ENCODE data around the gene HS3ST1. TPM values are rescaled to one million over a fixed set of nuclear protein-coding genes. Genes with fewer than 3 reads are reported as not detected.

The HS3ST1 gene
- total RNA-seq, 1 donor from 2014 or later: not detected

GRCh38 chr4:11436084-11436483 is 7.4 kb upstream of the HS3ST1 start:
- H3K4me3 Mint-ChIP-seq (ENCODE audit: unreplicated experiment): no peak overlapping the region
- no peak for DNase-seq (ENCODE audit: low spot score)
- no peaks in the 10 kb centered on the region for H3K4me1 Mint-ChIP-seq (ENCODE audit: low read depth)
- H3K9me3 Mint-ChIP-seq (ENCODE audit: low read depth): no peaks in the 10 kb centered on the region
- H3K36me3 Mint-ChIP-seq (ENCODE audit: low read depth): no peaks in the 10 kb centered on the region
- peaks cover 22% of the 10 kb centered on the region for H3K27me3 Mint-ChIP-seq (ENCODE audit: low read depth)
- H3K27ac Mint-ChIP-seq (ENCODE audit: unreplicated experiment): no peak overlapping the region
- TF ChIP-seq, protein P1, sequence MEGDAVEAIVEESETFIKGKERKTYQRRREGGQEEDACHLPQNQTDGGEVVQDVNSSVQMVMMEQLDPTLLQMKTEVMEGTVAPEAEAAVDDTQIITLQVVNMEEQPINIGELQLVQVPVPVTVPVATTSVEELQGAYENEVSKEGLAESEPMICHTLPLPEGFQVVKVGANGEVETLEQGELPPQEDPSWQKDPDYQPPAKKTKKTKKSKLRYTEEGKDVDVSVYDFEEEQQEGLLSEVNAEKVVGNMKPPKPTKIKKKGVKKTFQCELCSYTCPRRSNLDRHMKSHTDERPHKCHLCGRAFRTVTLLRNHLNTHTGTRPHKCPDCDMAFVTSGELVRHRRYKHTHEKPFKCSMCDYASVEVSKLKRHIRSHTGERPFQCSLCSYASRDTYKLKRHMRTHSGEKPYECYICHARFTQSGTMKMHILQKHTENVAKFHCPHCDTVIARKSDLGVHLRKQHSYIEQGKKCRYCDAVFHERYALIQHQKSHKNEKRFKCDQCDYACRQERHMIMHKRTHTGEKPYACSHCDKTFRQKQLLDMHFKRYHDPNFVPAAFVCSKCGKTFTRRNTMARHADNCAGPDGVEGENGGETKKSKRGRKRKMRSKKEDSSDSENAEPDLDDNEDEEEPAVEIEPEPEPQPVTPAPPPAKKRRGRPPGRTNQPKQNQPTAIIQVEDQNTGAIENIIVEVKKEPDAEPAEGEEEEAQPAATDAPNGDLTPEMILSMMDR (IDR thresholded peaks at IDR 0.05): no peak

DNA sequence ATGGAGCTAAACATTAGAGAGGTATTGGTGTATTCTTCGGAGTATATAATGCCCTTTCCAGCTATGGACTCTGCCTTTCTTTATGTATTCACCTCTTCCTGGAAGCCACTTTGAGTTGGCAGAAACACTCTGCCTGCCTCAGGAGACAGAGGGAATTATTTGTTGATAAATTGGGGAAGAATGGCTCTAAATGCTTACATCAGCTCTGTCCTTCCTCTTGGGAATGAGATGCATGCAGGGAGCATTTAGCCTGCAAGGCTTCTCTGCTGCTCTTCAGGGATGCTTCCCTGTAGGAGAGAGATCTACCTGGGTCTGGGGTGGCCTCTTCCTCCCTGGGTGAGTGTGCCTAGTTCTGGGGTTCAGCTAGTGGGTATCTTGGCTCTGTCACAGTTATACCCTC is 6.9 kb upstream of the HS3ST1 start:
- H3K4me3 Mint-ChIP-seq (ENCODE audit: unreplicated experiment): no peak overlapping the region
- H3K27ac Mint-ChIP-seq (ENCODE audit: unreplicated experiment): no peak overlapping the region
- H3K9me3 Mint-ChIP-seq (ENCODE audit: low read depth): no peaks in the 10 kb centered on the region
- no peak for DNase-seq (ENCODE audit: low spot score)
- no peaks in the 10 kb centered on the region for H3K36me3 Mint-ChIP-seq (ENCODE audit: low read depth)
- no peaks in the 10 kb centered on the region for H3K4me1 Mint-ChIP-seq (ENCODE audit: low read depth)
- H3K27me3 Mint-ChIP-seq (ENCODE audit: low read depth): peaks cover 26% of the 10 kb centered on the region
- TF ChIP-seq, protein P1 (IDR thresholded peaks at IDR 0.05): no peak

DNA sequence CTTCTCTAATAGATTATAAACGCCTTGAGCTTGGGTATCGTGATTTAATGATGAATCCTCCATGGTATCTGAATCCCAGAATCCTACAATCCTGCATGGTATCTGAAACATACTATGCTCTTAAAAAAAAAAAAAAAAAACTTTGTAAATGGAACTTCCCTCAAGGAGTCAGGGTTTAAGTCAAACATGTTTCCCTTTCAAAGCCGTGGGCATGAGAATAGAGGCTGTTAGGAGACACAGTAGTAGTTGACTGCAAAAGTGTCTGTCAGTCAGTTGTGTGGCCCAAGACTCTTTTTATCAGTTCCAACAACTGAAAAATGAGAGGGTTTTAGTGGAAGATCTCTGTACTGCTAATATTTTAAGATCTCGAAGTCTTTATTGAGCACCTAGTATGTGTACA is 2.4 kb upstream of the HS3ST1 start:
- DNase-seq (ENCODE audit: low spot score): no peak
- TF ChIP-seq, protein P1 (IDR thresholded peaks at IDR 0.05): no peak
- Mint-ChIP-seq H3K4me1 (ENCODE audit: low read depth) (peaks cover 15% of the 10 kb centered on the region), H3K27me3 (ENCODE audit: low read depth) (peaks cover 51% of the 10 kb centered on the region), H3K4me3 (ENCODE audit: unreplicated experiment) (no peak overlapping the region), H3K9me3 (ENCODE audit: low read depth) (no peaks in the 10 kb centered on the region), H3K27ac (ENCODE audit: unreplicated experiment) (no peak overlapping the region), H3K36me3 (ENCODE audit: low read depth) (no peaks in the 10 kb centered on the region)

DNA sequence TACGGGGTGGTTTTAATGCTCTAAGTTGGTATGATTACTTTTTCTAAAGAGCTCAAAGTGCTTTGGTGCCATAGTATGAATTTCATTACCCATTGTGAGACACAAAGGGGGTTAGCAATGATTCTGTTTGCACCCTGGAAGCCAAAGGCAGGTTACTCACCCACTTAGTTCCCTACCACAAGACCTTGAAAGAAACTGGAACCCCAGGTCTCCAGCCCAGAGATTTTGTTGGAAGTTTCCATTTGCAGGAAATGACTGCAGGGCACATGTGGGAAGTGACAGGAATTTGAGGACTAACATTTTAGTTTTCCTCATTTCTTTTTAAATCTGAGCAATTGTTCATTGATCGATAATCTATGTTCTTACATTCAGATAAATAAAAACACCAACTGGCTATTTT is 1.8 kb upstream of the HS3ST1 start:
- Mint-ChIP-seq H3K4me3 (ENCODE audit: unreplicated experiment) (no peak overlapping the region), H3K36me3 (ENCODE audit: low read depth) (no peaks in the 10 kb centered on the region)
- TF ChIP-seq, protein P1 (IDR thresholded peaks at IDR 0.05): no peak

DNA sequence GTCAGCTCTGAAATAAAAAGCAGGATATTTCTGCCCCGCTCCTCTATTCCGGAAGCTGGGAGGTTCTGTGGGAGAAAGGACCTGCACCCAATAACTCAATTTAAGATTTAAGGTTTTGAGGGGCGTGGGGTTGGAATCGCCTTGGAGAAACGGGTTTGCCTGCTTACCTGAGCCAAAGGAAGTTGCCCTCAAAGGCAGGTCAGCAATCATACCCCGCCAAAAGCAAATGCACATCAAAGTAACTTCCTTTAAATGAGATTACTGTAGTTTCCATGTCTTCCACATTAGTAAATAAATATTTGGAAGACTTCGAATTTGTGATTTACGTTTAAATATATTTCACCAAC is 978 bp upstream of the HS3ST1 start:
- DNase-seq (ENCODE audit: low spot score): no peak
- TF ChIP-seq, protein P1 (IDR thresholded peaks at IDR 0.05): no peak
- no peaks in the 10 kb centered on the region for H3K36me3 Mint-ChIP-seq (ENCODE audit: low read depth)
- peaks cover 15% of the 10 kb centered on the region for H3K4me1 Mint-ChIP-seq (ENCODE audit: low read depth)
- H3K27me3 Mint-ChIP-seq (ENCODE audit: low read depth): peaks cover 53% of the 10 kb centered on the region
- no peaks in the 10 kb centered on the region for H3K9me3 Mint-ChIP-seq (ENCODE audit: low read depth)
- H3K27ac Mint-ChIP-seq (ENCODE audit: unreplicated experiment): no peak overlapping the region
- peak overlapping the region; percentile 53 for H3K4me3 Mint-ChIP-seq (ENCODE audit: unreplicated experiment)

More for the DNA sequence above, 1.8 kb upstream of the HS3ST1 start:
- H3K9me3 Mint-ChIP-seq (ENCODE audit: low read depth): no peaks in the 10 kb centered on the region
- peaks cover 53% of the 10 kb centered on the region for H3K27me3 Mint-ChIP-seq (ENCODE audit: low read depth)
- no peak overlapping the region for H3K27ac Mint-ChIP-seq (ENCODE audit: unreplicated experiment)
- no peak for DNase-seq (ENCODE audit: low spot score)
- peaks cover 15% of the 10 kb centered on the region for H3K4me1 Mint-ChIP-seq (ENCODE audit: low read depth)
